Activated CD4-positive, alpha-beta memory T cell treated with anti-CD3 and anti-CD28 coated beads, Interleukin-2, amount 10 ng/mL, durations not matched to agents 7 days and 5 days (primary cell): ENCODE data around the gene SUSD4. TPM values are rescaled to one million over a fixed set of nuclear protein-coding genes. Genes with fewer than 3 reads are reported as not detected.

Experiments
- CTCF ChIA-PET: fragments of 350-600 bp; sonication (Branson Sonifier 250); formaldehyde crosslinking; loops from one replicate; lab custom pipeline; 2021; ENCODE audit warnings: antibody characterized with exemption, inconsistent platforms; lab: Charles Lee
- POLR2A ChIA-PET: fragments of 350-600 bp; sonication (Branson Sonifier 250); formaldehyde crosslinking; loops from one replicate; lab custom pipeline; 2021; ENCODE audit warnings: antibody characterized with exemption; lab: Charles Lee
- DNase-seq: peaks from one replicate; pipeline ENCODE4 v3.0.0-alpha.2; 2020
- H3K27ac Mint-ChIP-seq: one replicate; pipeline ENCODE4 v1.8.0; 2021; ENCODE audit warnings: mild to moderate bottlenecking, mixed read lengths
- H3K27me3 Mint-ChIP-seq: one replicate; pipeline ENCODE4 v1.8.0; 2021; ENCODE audit warnings: mixed read lengths
- H3K36me3 Mint-ChIP-seq: one replicate; pipeline ENCODE4 v1.8.0; 2021; ENCODE audit warnings: low read depth, mixed read lengths
- H3K4me1 Mint-ChIP-seq: one replicate; pipeline ENCODE4 v1.8.0; 2021; ENCODE audit warnings: mixed read lengths
- H3K4me3 Mint-ChIP-seq: one replicate; pipeline ENCODE4 v1.8.0; 2021; ENCODE audit warnings: mild to moderate bottlenecking, mixed read lengths
- H3K9me3 Mint-ChIP-seq: one replicate; pipeline ENCODE4 v1.8.0; 2021; ENCODE audit warnings: mixed read lengths
- total RNA-seq, 2 experiments: library from RNA; stranded (reverse); gene quantifications; one replicate each; pipeline ENCODE4 v1.2.3, GENCODE V29; 2021

Gene SUSD4
- total RNA-seq, 2 experiments from 2014 or later: 0.23 to 0.28 TPM

DNA sequence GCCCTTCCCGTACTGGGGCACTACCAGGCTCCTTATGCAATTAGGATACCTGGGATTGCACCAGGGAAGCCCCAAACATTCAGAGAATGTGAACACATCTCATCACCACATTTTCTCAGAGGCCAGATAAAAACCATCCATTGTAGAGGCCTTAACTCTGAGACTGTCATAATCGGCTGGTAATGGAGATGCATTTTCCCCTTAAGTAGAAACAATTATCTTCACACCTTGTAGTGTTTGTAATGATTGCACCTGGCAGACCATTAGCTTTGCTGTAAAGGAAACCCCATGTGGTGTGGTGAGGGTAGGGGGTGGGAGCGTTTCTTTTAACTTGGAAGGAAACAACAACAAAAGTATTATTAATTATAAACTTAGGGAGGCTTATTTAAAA lies 131.0 kb downstream of the SUSD4 start:
- Mint-ChIP-seq H3K9me3 (peaks cover 2% of the 10 kb centered on the region), H3K27ac (no peak overlapping the region), H3K27me3 (peaks cover 2% of the 10 kb centered on the region), H3K36me3 (no peaks in the 10 kb centered on the region), H3K4me3 (no peak overlapping the region), H3K4me1 (peaks cover 33% of the 10 kb centered on the region)
- POLR2A ChIA-PET: no interaction called here
- CTCF ChIA-PET: interaction anchor here (1.1 kb wide), 1 partner anchor 99 kb away, joined by 3 read pairs; no protein-coding TSS in a partner anchor
- no peak for DNase-seq

DNA sequence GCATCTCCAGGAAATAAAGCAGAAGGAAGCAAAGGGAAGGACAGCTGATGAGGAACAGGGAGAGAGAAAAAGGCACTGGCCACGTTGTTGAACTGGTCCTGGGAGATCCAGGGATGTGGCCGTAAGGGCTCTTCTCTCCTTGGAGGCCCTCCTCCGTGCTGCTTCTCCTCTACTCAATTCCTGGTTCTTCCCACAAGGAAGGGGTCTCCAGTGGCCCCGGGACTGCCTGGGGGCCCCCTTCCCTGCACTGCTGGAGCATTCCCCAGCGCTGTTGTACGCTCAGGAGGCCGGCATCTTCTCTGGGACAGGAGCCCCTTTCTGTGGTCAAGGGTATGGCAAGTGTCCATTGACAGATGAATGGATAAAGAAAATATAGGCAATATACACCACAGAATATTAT lies 132.4 kb downstream of the SUSD4 start:
- ChIA-PET POLR2A (no interaction called here), CTCF (no interaction called here)
- H3K27ac Mint-ChIP-seq: no peak overlapping the region
- H3K27me3 Mint-ChIP-seq: peaks cover 2% of the 10 kb centered on the region
- H3K4me3 Mint-ChIP-seq: no peak overlapping the region
- DNase-seq: no peak
- H3K4me1 Mint-ChIP-seq: peaks cover 33% of the 10 kb centered on the region
- H3K36me3 Mint-ChIP-seq: no peaks in the 10 kb centered on the region
- no peaks in the 10 kb centered on the region for H3K9me3 Mint-ChIP-seq

DNA sequence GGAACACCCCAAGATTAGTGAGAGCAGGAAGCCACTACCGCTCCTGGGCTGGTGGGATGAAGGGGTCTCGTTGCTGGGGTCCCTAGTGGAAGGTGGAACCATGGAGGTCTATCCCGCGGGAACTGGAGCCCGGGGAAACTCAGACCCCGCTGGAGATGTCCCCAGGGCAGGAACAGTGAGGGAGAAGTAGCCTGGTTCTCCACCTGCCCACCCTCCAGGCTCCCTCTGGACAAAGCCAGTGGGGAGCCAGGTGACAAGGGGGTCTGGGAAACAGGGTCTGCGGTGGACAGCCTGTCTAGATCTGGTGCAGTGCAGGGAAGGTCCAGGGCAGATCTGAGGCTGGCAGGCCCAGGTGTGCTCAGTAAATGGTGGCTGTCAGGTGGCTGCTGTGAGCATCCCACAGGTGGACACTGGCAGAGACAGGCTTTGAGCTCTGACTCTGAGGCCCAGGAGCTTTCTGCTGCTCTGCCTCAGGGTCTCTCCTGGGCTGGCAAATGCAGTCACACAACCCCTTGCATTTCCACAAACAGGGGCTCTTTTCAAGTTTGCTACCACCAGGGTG lies 132.9 kb downstream of the SUSD4 start:
- POLR2A ChIA-PET: no interaction called here
- no peaks in the 10 kb centered on the region for H3K36me3 Mint-ChIP-seq
- no peak for DNase-seq
- H3K4me3 Mint-ChIP-seq: no peak overlapping the region
- CTCF ChIA-PET: interaction anchor here (1.9 kb wide), 1 partner anchor 97 kb away, joined by 7 read pairs; no protein-coding TSS in a partner anchor
- peaks cover 2% of the 10 kb centered on the region for H3K27me3 Mint-ChIP-seq
- peaks cover 33% of the 10 kb centered on the region for H3K4me1 Mint-ChIP-seq
- no peaks in the 10 kb centered on the region for H3K9me3 Mint-ChIP-seq
- peak overlapping the region; percentile 76 for H3K27ac Mint-ChIP-seq

DNA sequence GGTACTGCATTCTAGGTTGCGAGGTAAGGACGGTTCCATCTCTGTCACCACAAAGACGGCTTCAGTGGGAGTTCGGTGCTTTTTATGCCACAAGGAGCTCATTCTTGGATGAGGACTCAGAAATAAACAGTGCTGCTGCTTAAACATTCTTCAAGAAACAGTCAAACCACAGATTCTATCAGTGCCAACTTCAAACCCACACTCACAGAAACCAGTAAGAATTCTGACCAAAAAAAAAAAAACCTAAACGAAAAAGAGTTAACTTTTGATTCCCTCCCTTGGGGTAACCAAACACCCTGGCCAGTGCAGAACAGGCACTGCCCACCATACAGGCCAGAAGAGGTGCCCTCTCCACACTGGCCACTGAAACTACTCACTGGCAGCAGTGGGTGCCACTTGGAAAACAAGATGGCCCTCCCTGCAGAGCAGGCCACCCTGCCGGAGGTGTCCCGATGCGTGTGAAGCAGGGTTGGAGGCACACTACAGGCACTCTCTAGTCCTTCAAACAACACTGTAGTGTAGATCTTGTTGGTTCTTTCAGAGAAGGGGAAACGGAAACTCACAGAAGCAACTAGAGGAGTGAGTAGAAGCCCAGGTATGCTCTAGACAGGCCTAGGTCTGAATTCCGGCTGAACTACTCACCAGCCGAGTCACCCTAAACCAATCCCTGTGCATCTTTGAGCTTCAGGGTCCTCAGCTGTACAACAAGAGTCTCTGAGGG lies 133.7 kb downstream of the SUSD4 start:
- POLR2A ChIA-PET: interaction anchor here (0.5 to 1.4 kb wide), 4 partner anchors 41 to 612 kb away, joined by 3 to 5 read pairs (median 3); partner anchors contain the start of gene TLR5

DNA sequence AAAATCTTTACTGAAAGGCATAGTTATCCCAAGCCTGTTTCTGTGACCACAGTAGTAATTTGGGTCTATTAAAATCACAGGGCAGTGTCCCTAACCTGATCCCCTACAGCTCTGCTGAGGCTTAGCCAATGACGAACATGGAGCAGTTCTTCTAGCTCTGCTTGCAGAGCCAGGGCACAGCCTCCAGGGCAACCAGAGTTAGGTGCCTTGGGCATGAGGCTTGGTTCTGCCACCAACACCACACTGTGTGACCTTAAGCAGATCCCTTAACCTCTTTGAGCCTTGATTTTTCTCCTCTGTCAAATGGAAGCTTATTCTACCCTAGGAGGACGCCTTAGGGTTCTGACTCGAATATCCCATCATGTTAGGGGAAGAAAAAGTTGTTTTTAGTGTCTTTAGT lies 134.2 kb downstream of the SUSD4 start:
- Mint-ChIP-seq H3K36me3 (no peaks in the 10 kb centered on the region), H3K27me3 (no peaks in the 10 kb centered on the region), H3K4me1 (peaks cover 33% of the 10 kb centered on the region), H3K9me3 (no peaks in the 10 kb centered on the region), H3K27ac (peak overlapping the region; percentile 76), H3K4me3 (no peak overlapping the region)
- POLR2A ChIA-PET: interaction anchor here (0.5 to 1.4 kb wide), 4 partner anchors 41 to 613 kb away, joined by 3 to 5 read pairs (median 3); partner anchors contain the start of gene TLR5
- no peak for DNase-seq
- CTCF ChIA-PET: interaction anchor here (1.9 kb wide), 1 partner anchor 96 kb away, joined by 7 read pairs; no protein-coding TSS in a partner anchor

More for the DNA sequence above, 133.7 kb downstream of the SUSD4 start:
- peak; percentile 32 for DNase-seq
- Mint-ChIP-seq H3K36me3 (no peaks in the 10 kb centered on the region), H3K27me3 (no peaks in the 10 kb centered on the region), H3K4me3 (no peak overlapping the region), H3K9me3 (no peaks in the 10 kb centered on the region), H3K4me1 (peaks cover 33% of the 10 kb centered on the region), H3K27ac (peak overlapping the region; percentile 76)
- CTCF ChIA-PET: interaction anchor here (1.9 kb wide), 1 partner anchor 97 kb away, joined by 7 read pairs; no protein-coding TSS in a partner anchor

DNA sequence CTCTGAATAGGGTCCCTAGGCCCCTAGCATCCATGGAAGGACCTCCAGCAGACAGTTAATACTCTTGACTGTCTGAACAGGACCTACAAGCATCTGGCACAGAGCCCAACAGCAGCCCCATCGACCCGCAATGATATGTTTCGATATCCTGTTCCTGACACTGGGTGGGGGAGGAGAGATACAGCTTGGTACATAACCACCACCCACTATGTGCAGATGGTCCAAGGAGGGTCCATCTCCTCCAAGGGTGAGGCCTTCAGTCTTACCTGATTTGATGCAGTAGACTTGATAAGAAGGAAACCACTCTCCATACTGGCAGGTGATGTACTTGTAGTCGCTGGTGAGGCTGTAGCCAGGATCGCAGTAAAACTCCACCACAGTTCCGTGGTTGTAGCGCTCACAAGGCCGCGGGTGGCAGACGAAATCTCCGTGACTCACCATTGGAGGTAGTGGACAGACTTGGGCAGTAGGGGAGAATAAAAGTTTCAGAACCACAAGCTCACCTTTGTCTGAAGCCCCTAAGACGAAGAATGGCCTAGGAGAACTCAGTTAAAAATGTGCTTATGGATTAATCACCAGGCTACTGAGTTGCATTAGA lies 134.9 kb downstream of the SUSD4 start:
- CTCF ChIA-PET: no interaction called here
- no peak overlapping the region for H3K4me3 Mint-ChIP-seq
- POLR2A ChIA-PET: interaction anchor here (1.4 kb wide), 1 partner anchor 86 kb away, joined by 3 read pairs; the partner anchor contains the start of gene TLR5

DNA sequence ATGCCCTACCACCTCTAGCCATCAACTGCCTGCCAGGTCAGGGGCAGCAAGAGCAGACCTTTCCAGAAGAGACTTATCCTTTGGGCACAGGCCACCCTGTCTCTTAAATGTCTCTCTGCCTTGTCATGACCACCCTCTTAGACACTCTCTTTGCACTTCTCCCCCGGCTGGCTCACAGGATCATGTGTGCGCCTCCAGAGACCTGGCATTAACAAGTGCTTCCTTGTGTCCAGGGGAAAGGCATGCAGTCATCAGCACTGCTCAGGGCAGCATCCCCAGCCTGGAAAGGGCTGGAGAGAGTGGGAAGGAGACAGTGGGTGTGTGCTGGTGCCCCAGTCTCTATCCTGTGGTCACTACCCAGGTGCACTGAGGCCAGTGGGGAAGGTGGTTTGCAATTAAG lies 135.8 kb downstream of the SUSD4 start:
- Mint-ChIP-seq H3K4me1 (peaks cover 25% of the 10 kb centered on the region), H3K36me3 (no peaks in the 10 kb centered on the region), H3K4me3 (no peak overlapping the region), H3K27ac (no peak overlapping the region), H3K27me3 (no peaks in the 10 kb centered on the region), H3K9me3 (no peaks in the 10 kb centered on the region)
- ChIA-PET POLR2A (no interaction called here), CTCF (no interaction called here)
- no peak for DNase-seq

More for the DNA sequence above, 134.9 kb downstream of the SUSD4 start:
- Mint-ChIP-seq H3K27me3 (no peaks in the 10 kb centered on the region), H3K36me3 (no peaks in the 10 kb centered on the region), H3K27ac (no peak overlapping the region), H3K9me3 (no peaks in the 10 kb centered on the region), H3K4me1 (peaks cover 31% of the 10 kb centered on the region)
- DNase-seq: no peak

DNA sequence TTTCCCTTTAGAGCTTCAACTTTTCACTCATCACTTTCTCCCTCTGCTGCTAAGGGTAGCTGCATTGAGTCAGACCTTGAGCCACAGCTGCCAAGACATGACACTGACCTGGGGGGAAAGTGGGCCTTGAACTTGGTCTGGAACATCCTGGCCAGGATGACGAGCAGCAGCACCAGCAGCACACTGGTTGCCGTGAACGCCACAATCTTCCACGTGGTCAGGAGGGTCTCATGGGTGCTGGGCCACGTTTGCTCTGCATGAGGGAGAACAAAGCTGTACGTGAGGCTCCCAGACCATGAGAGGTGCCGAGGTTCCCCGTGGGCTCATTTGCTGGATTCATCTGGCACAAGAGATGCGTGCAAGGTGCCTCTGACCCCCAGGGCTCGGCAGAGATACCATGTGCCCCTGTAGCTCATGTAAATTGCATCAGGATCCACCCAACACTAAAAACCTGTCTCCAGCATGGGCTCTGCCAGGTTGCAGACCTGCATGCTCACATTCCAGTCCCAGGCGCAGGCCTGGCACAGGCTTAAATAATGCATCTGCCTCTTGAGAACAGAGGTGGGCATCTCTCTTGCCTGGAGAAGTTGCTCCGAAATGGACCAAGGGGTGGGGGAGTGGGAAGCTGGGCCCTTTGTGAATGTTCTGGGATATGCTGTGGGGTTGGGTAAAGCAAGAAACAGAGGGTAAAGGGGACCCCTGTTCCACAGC lies 136.3 kb downstream of the SUSD4 start:
- no peaks in the 10 kb centered on the region for H3K9me3 Mint-ChIP-seq
- no peak overlapping the region for H3K4me3 Mint-ChIP-seq
- H3K4me1 Mint-ChIP-seq: peaks cover 22% of the 10 kb centered on the region
- ChIA-PET CTCF (no interaction called here), POLR2A (no interaction called here)
- H3K36me3 Mint-ChIP-seq: no peaks in the 10 kb centered on the region
- DNase-seq: no peak
- H3K27ac Mint-ChIP-seq: no peak overlapping the region
- H3K27me3 Mint-ChIP-seq: no peaks in the 10 kb centered on the region

DNA sequence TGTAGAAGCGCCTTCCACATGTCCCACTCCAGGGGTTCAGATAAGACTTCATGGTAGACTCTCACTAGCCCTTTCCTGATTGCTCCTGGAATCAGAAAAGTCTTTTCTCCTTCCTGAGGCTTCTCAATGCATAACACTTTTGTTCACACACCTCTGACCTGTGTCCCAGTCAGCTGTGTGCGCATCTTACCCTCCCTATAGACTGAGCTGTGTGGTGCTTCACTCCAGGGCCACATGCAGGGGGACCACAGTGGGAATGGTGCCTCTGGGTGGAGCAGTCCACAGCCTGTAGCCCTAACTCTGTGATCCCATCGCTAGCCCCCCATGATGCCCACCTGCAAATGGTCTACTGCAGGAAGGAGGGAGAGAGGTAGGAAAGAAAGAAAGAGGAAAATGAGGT lies 136.9 kb downstream of the SUSD4 start:
- peaks cover 20% of the 10 kb centered on the region for H3K4me1 Mint-ChIP-seq
- ChIA-PET POLR2A (no interaction called here), CTCF (no interaction called here)
- no peak overlapping the region for H3K27ac Mint-ChIP-seq
- no peaks in the 10 kb centered on the region for H3K27me3 Mint-ChIP-seq
- H3K9me3 Mint-ChIP-seq: no peaks in the 10 kb centered on the region
- H3K4me3 Mint-ChIP-seq: no peak overlapping the region
- no peak for DNase-seq
- no peaks in the 10 kb centered on the region for H3K36me3 Mint-ChIP-seq

DNA sequence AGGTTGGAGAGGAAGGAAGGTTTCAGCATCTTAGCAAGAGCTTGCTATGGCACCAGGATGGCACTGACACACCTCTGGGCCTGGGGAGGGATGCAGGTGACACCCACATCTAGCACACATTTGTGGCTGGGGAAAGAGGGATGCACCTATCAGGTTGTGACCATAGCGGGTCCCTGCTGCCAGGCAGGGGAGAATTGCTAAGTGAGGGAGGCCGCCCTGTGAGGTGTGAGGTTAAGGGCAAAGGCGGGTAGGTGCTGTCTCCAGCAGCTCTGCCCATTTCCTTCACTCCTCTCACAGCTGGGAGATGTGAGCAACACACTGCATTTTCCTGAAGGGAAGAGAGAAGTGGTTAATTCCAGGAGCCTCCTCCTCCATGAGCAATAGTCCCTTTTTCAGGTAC lies 137.7 kb downstream of the SUSD4 start:
- Mint-ChIP-seq H3K4me3 (no peak overlapping the region), H3K36me3 (no peaks in the 10 kb centered on the region), H3K27me3 (no peaks in the 10 kb centered on the region), H3K9me3 (no peaks in the 10 kb centered on the region), H3K4me1 (peaks cover 17% of the 10 kb centered on the region), H3K27ac (no peak overlapping the region)
- DNase-seq: no peak
- POLR2A ChIA-PET: no interaction called here
- CTCF ChIA-PET: no interaction called here

DNA sequence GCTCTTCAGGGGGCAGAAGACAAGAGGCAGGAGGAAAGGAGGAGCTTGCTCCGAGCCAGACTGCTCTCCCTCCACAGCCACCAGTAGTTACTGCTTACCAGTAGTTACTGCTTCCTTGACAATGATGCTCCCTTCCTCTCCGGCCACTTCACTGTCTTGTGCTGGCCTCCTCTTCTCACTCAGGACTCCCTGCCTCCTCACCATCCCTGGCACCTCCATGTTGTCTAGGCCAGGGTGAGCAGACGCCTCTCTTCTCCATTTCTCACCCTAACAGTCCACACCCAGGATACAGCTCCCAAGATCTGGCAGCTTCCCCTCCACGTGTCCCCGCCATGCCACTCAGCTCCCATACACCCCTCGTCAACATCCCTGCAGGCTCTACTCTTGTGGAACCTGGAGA lies 138.5 kb downstream of the SUSD4 start:
- Mint-ChIP-seq H3K27me3 (no peaks in the 10 kb centered on the region), H3K36me3 (no peaks in the 10 kb centered on the region), H3K4me3 (no peak overlapping the region), H3K4me1 (peaks cover 12% of the 10 kb centered on the region), H3K27ac (no peak overlapping the region), H3K9me3 (no peaks in the 10 kb centered on the region)
- DNase-seq: no peak
- POLR2A ChIA-PET: no interaction called here
- CTCF ChIA-PET: no interaction called here

DNA sequence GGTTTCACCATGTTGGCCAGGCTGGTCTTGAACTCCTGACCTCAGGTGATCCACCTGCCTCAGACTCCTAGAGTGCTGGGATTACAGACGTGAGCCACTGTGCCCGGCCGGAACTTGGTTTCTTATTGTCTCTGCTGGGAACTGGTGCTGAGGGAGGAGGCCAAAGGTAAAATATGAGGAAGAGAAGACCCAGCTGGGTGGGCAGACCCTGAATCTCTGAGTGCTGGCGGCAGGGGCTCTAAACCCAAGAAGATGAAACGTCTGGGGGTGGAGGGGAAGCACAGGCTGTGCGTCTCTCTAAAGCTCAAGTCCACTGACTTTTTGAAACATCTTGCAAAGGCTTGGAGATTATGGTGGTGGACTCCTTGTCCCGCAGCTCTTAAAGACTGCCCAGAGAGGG lies 138.9 kb downstream of the SUSD4 start:
- POLR2A ChIA-PET: no interaction called here
- Mint-ChIP-seq H3K4me3 (no peak overlapping the region), H3K9me3 (no peaks in the 10 kb centered on the region), H3K27ac (no peak overlapping the region), H3K4me1 (peaks cover 8% of the 10 kb centered on the region), H3K36me3 (no peaks in the 10 kb centered on the region), H3K27me3 (no peaks in the 10 kb centered on the region)
- no peak for DNase-seq
- CTCF ChIA-PET: interaction anchor here (0.7 kb wide), 1 partner anchor 138 kb away, joined by 3 read pairs; no protein-coding TSS in a partner anchor
